GM18507 (cell line): ENCODE data around the gene SALL1.

Experiments used
- DNase-seq: peaks from one replicate; pipeline ENCODE4 v3.0.0; 2011; ENCODE audit warnings: low read depth; ENCODE audit not compliant: insufficient read length; ENCODE audit errors: extremely low spot score
- FAIRE-seq: peaks from 2 replicates; lab custom pipeline; 2011; peaks lifted over from hg19 to GRCh38; lab: Jason Lieb, UNC

The SALL1 gene

GRCh38 chr16:51119973-51120729 lies 30.9 kb downstream of the SALL1 start:
- DNase-seq (no peak), FAIRE-seq (no peak)

- DNase-seq (no peak), FAIRE-seq (no peak)
These were observed 31.5 kb downstream of the SALL1 start for GRCh38 chr16:51119556-51119955.

- FAIRE-seq = no peak
- no peak for DNase-seq
These were observed 34.7 kb downstream of the SALL1 start for GRCh38 chr16:51116353-51116752.

- DNase-seq = no peak
- no peak for FAIRE-seq
These were observed 36.7 kb downstream of the SALL1 start for GRCh38 chr16:51114382-51114781.

- FAIRE-seq = peak; percentile 60
These were observed 37.6 kb downstream of the SALL1 start for GRCh38 chr16:51113236-51114125.

GRCh38 chr16:51112323-51112722 lies 38.7 kb downstream of the SALL1 start:
- FAIRE-seq (no peak), DNase-seq (no peak)

More at GRCh38 chr16:51113236-51114125, 37.6 kb downstream of the SALL1 start:
- no peak for DNase-seq

- no peak for DNase-seq
- FAIRE-seq = no peak
These were observed 39.3 kb downstream of the SALL1 start for GRCh38 chr16:51111759-51112158.

- DNase-seq (no peak), FAIRE-seq (no peak)
These were observed 40.3 kb downstream of the SALL1 start for GRCh38 chr16:51110700-51111157.

GRCh38 chr16:51109173-51109572 lies 41.9 kb downstream of the SALL1 start:
- DNase-seq (no peak), FAIRE-seq (no peak)

GRCh38 chr16:51107742-51108141 lies 43.3 kb downstream of the SALL1 start:
- no peak for FAIRE-seq

GRCh38 chr16:51106535-51106934 lies 44.5 kb downstream of the SALL1 start:
- DNase-seq = no peak
- no peak for FAIRE-seq

More at GRCh38 chr16:51107742-51108141, 43.3 kb downstream of the SALL1 start:
- DNase-seq = no peak

- no peak for FAIRE-seq
- no peak for DNase-seq
These were observed 47.5 kb downstream of the SALL1 start for GRCh38 chr16:51103590-51103989.

GRCh38 chr16:51097729-51098128 lies 53.3 kb downstream of the SALL1 start:
- DNase-seq = no peak

GRCh38 chr16:51095890-51096626 lies 55.0 kb downstream of the SALL1 start:
- DNase-seq = no peak
- no peak for FAIRE-seq

More at GRCh38 chr16:51097729-51098128, 53.3 kb downstream of the SALL1 start:
- FAIRE-seq = no peak

GRCh38 chr16:51095084-51095881 lies 55.8 kb downstream of the SALL1 start:
- no peak for DNase-seq
- no peak for FAIRE-seq

GRCh38 chr16:51093726-51094280 lies 57.3 kb downstream of the SALL1 start:
- FAIRE-seq (no peak), DNase-seq (no peak)
